PC-3 (cell line): ENCODE data around the gene TLE6. TPM values are rescaled to one million over a fixed set of nuclear protein-coding genes. Genes with fewer than 3 reads are reported as not detected.
"Not testable (repeated sequence)": the region's sequence is repeated elsewhere in the genome, so short reads cannot be mapped to it uniquely, and the experiment has no call there.

Source experiments
- ATAC-seq: fragments of 200-7000 bp; cut with Tn5 transposase; 2 replicates; pipeline ENCODE4 v1.9.1; 2020; ENCODE audit warnings: mild to moderate bottlenecking, moderate library complexity
- BruUV-seq: library from RNA; stranded (reverse); fragments of 400-500 nt; replicated peaks from 2 replicates; lab custom pipeline; 2021; lab: Mats Ljungman, UMichigan
- CTCF ChIA-PET: fragments of 300-600 bp; sonication (Branson Sonifier 250); formaldehyde crosslinking; loops from one replicate; lab custom pipeline; 2022; ENCODE audit warnings: antibody characterized with exemption; lab: Charles Lee
- POLR2A ChIA-PET: fragments of 300-600 bp; sonication (Branson Sonifier 250); formaldehyde crosslinking; loops from one replicate; lab custom pipeline; 2022; ENCODE audit warnings: antibody characterized with exemption; ENCODE audit not compliant: unreplicated experiment; lab: Charles Lee
- DNase-seq: peaks from one replicate; pipeline ENCODE4 v3.0.0-alpha.2; 2015
- H2AFZ ChIP-seq: fragments of 300-600 bp; sonication (generic); 2 replicates; pipeline ENCODE4 v1.6.0; 2016; ENCODE audit warnings: antibody characterized with exemption, low read length
- H3F3A ChIP-seq: fragments of 300-600 bp; sonication (generic); one replicate; pipeline ENCODE4 v1.6.0; 2017; ENCODE audit warnings: antibody characterized with exemption, low read length, control low read depth, mild to moderate bottlenecking; ENCODE audit not compliant: unreplicated experiment
- H3K27ac ChIP-seq: fragments of 300-600 bp; sonication (generic); 2 replicates; pipeline ENCODE4 v1.5.1; 2016; ENCODE audit warnings: mild to moderate bottlenecking, low read length
- H3K27me3 ChIP-seq: fragments of 300-600 bp; sonication (generic); 2 replicates; pipeline ENCODE4 v1.6.1; 2016; ENCODE audit warnings: low read length, mixed read lengths
- H3K36me3 ChIP-seq: fragments of 300-600 bp; sonication (generic); 2 replicates; pipeline ENCODE4 v1.6.1; 2016; ENCODE audit warnings: low read depth, mixed run types, low read length, mixed read lengths
- H3K4me1 ChIP-seq: fragments of 300-600 bp; sonication (generic); 2 replicates; pipeline ENCODE4 v1.5.1; 2016; ENCODE audit warnings: low read length; ENCODE audit not compliant: insufficient read depth
- H3K4me2 ChIP-seq: fragments of 300-600 bp; sonication (generic); 2 replicates; pipeline ENCODE4 v1.6.0; 2016; ENCODE audit warnings: low read length
- H3K4me3 ChIP-seq: fragments of 300-600 bp; sonication (generic); 2 replicates; pipeline ENCODE4 v1.5.1; 2016; ENCODE audit warnings: mild to moderate bottlenecking, low read length, mixed read lengths
- H3K79me2 ChIP-seq: fragments of 300-600 bp; sonication (generic); 2 replicates; pipeline ENCODE4 v1.6.1; 2017; ENCODE audit warnings: low read length, mixed read lengths
- H3K9ac ChIP-seq: fragments of 300-600 bp; sonication (generic); 2 replicates; pipeline ENCODE4 v1.6.0; 2016; ENCODE audit warnings: mild to moderate bottlenecking, low read length
- H3K9me2 ChIP-seq: fragments of 300-600 bp; sonication (generic); replicated peaks from 2 replicates; pipeline ENCODE4 v1.6.1; 2016; ENCODE audit warnings: mixed run types, low read length, mixed read lengths
- H3K9me3 ChIP-seq: fragments of 300-600 bp; sonication (generic); 2 replicates; pipeline ENCODE4 v1.6.1; 2016; ENCODE audit warnings: low read length, mixed read lengths
- H4K20me1 ChIP-seq: fragments of 300-600 bp; sonication (generic); 2 replicates; pipeline ENCODE4 v1.6.1; 2016; ENCODE audit warnings: low read length, mixed read lengths
- EZH2 ChIP-seq: fragments of 300-600 bp; sonication (generic); IDR thresholded peaks from one replicate; pipeline ENCODE4 v1.6.1; 2017; ENCODE audit warnings: antibody characterized with exemption, mild to moderate bottlenecking, low read length; ENCODE audit not compliant: unreplicated experiment
- EZH2phosphoT487 ChIP-seq: fragments of 300-600 bp; sonication (generic); IDR thresholded peaks from 2 replicates; pipeline ENCODE4 v1.6.1; 2018; ENCODE audit warnings: mild to moderate bottlenecking, antibody characterized with exemption, low read length, borderline replicate concordance
- intact Hi-C: fragments of 100-400 bp; cut with micrococcal nuclease; formaldehyde crosslinking; loops from 2 replicates; pipeline ENCODE4 v1.9.0; 2023
- total RNA-seq: library from RNA; depleted of rRNA; stranded (reverse); fragments of >200 nt; gene quantifications from 2 replicates; pipeline ENCODE4 v1.2.3, GENCODE V29; 2014
- TF ChIP-seq, protein P1 (sequence below): fragments of 300-600 bp; sonication (generic); conservative IDR thresholded peaks from 2 replicates; pipeline ENCODE4 v1.5.1; 2017; ENCODE audit warnings: antibody characterized with exemption, low read depth, mild to moderate bottlenecking, low read length

TLE6 gene
- total RNA-seq, 1 experiment from 2014 or later, result 1.9 TPM

DNA sequence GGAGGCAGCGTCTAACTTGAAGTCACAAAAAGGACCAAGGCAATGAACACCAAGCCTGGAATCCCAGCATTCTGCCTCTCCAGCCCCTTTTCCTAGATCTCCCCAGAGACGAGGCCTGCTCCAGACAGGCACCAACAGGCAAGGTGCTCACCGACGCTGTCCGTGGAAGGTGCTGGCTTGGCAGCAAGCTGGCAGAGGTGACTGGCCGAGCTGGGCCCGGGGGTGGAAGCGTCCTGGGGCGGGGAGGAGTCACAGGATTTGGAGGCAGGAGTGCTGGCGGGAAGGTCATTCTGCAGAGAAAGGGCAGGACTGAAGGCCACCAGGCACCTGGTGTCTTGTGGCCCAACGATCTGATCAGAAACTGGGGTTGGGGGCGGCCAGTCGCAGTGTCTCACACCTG lies 33.5 kb downstream of the TLE6 start:
- no peaks in the 10 kb centered on the region for H3K27me3 ChIP-seq

DNA sequence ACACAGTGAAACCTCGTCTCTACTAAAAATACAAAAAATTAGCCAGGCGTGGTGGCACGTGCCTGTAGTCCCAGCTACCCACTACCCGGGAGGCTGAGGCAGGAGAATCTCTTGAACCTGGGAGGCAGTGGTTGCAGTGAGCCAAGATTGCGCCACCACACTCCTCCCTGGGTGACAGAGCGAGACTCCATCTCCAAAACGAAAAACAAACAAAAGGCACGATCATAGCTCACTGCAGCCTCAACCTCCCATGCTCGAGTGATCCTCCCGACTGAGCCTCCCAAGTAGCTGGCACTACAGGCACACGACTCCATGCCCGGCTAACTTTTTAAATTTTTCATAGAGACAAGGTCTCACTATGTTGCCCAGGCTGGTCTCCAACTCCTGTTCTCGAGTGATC lies 34.7 kb downstream of the TLE6 start:
- H3K4me1 ChIP-seq, H2AFZ ChIP-seq, H3K9ac ChIP-seq, H3K27ac ChIP-seq, H3K4me2 ChIP-seq, BruUV-seq, intact Hi-C loops, ATAC-seq, H3K79me2 ChIP-seq, POLR2A ChIA-PET, H3K4me3 ChIP-seq, CTCF ChIA-PET, H3K27me3 ChIP-seq, H4K20me1 ChIP-seq, H3F3A ChIP-seq, H3K9me2 ChIP-seq, H3K9me3 ChIP-seq, DNase-seq, H3K36me3 ChIP-seq: not testable (repeated sequence)

More for the DNA sequence above, 33.5 kb downstream of the TLE6 start:
- H3K9me3 ChIP-seq, result no peaks in the 10 kb centered on the region
- intact Hi-C loops, result no loop called here
- no peak overlapping the region for H3K4me3 ChIP-seq
- ATAC-seq (no peak), DNase-seq (no peak)
- ChIA-PET CTCF (no interaction called here), POLR2A (no interaction called here)
- H3K4me2 ChIP-seq, result no peak overlapping the region
- H3K36me3 ChIP-seq, result no peaks in the 10 kb centered on the region
- H3K4me1 ChIP-seq, result no peaks in the 10 kb centered on the region
- H3K9ac ChIP-seq, result no peak overlapping the region
- H3K9me2 ChIP-seq, result no peaks in the 10 kb centered on the region
- TF ChIP-seq EZH2phosphoT487 (no peak), EZH2 (no peak)
- TF ChIP-seq, protein P1, sequence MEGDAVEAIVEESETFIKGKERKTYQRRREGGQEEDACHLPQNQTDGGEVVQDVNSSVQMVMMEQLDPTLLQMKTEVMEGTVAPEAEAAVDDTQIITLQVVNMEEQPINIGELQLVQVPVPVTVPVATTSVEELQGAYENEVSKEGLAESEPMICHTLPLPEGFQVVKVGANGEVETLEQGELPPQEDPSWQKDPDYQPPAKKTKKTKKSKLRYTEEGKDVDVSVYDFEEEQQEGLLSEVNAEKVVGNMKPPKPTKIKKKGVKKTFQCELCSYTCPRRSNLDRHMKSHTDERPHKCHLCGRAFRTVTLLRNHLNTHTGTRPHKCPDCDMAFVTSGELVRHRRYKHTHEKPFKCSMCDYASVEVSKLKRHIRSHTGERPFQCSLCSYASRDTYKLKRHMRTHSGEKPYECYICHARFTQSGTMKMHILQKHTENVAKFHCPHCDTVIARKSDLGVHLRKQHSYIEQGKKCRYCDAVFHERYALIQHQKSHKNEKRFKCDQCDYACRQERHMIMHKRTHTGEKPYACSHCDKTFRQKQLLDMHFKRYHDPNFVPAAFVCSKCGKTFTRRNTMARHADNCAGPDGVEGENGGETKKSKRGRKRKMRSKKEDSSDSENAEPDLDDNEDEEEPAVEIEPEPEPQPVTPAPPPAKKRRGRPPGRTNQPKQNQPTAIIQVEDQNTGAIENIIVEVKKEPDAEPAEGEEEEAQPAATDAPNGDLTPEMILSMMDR, result no peak
- H4K20me1 ChIP-seq, result no peaks in the 10 kb centered on the region
- no peak overlapping the region for H3K27ac ChIP-seq
- BruUV-seq, result no TSS peak
- no peaks in the 10 kb centered on the region for H3K79me2 ChIP-seq
- H2AFZ ChIP-seq, result no peak overlapping the region
- H3F3A ChIP-seq, result no peaks in the 10 kb centered on the region

DNA sequence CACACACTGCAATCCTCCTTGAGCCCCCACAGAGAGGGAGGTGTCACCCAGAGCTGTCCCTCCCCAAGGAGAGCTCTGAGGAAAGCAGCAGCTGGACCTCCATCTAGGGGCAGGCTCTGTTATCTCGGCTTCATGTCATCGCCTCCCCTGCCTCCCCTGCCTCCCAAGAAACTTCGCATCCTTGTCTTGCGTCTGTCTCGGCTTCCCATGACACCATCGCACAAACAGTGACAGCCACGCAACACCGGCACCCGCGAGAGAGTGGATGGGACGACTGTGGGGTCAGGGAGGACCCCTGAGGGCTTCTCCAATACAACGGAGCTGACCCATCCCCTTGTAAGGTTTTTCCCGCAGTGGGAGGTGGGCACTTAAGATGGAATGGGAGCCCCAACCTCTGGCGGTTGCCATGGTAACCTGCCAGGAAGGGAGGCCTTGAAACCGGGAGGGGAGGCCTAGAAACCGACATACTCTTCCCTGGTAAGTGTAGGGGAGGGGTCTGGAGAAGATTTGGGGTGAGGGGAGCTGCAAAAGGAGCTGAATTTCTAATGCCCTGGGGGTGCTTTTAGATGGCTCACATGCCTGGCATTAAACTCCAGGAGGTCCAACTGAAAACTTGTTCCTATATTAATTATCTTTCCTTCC lies 35.4 kb downstream of the TLE6 start:
- H3F3A ChIP-seq, result no peaks in the 10 kb centered on the region
- intact Hi-C loops, result no loop called here
- no TSS peak for BruUV-seq
- H3K36me3 ChIP-seq, result no peaks in the 10 kb centered on the region
- H3K9me2 ChIP-seq, result no peaks in the 10 kb centered on the region
- ATAC-seq (no peak), DNase-seq (no peak)
- H3K9ac ChIP-seq, result no peak overlapping the region
- H3K27ac ChIP-seq, result no peak overlapping the region
- no peak overlapping the region for H3K4me2 ChIP-seq
- CTCF ChIA-PET, result no interaction called here
- no peaks in the 10 kb centered on the region for H4K20me1 ChIP-seq
- H3K9me3 ChIP-seq, result no peaks in the 10 kb centered on the region
- no peaks in the 10 kb centered on the region for H3K4me1 ChIP-seq
- H3K79me2 ChIP-seq, result no peaks in the 10 kb centered on the region
- no peak overlapping the region for H3K4me3 ChIP-seq
- H3K27me3 ChIP-seq, result no peaks in the 10 kb centered on the region
- TF ChIP-seq, protein P1, result no peak
- TF ChIP-seq EZH2 (no peak), EZH2phosphoT487 (no peak)
- POLR2A ChIA-PET, result no interaction called here
- H2AFZ ChIP-seq, result no peak overlapping the region
